ENCODE measurements around the gene BABAM2. TPM values are rescaled to one million over a fixed set of nuclear protein-coding genes. Genes with fewer than 3 reads are reported as not detected.

BABAM2 gene
- total and polyA plus RNA-seq, 4 donors: 9.9 to 17.0 (median 13.9) TPM

DNA sequence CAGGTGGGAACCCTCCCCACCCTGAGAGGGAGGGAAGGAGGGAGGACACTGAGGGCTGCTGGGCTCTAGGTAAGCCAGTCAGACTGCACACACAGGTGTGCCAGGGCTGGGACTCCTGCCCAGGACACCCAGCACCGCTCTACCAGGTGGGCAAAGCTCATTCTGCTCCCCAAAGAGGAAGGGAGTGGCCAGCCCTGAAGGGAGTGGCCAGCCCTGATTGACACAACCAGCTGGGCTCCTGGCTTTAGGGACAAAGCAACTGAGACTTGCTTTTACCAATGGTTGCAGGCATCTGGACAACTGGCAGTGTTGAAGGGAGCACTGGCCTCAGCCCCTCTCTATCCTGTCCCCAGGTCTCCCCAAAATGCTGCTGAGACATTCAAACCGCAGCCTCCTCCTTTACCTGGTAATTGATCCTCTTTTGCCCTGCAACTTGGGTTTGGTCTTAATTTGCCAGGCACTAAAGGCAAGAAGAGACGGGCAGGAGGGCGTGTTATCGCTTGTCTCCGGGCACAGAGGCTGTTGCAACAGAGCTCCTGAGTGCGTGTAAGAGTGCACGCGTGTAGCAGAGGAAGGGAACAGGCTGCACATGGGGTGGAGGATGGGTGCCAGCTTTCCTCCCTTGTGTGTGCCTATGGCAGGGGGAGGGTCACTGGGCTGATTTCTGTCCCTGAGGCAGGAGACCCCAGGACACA lies 487.6 kb downstream of the BABAM2 start:
- no peak for TF ChIP-seq FOXA2 (IDR thresholded peaks at IDR 0.05)
- TF ChIP-seq SP1 (IDR thresholded peaks at IDR 0.05): peak; percentile 33
- WGBS: 43% methylated on average over 9 of the region's 9 CpGs

DNA sequence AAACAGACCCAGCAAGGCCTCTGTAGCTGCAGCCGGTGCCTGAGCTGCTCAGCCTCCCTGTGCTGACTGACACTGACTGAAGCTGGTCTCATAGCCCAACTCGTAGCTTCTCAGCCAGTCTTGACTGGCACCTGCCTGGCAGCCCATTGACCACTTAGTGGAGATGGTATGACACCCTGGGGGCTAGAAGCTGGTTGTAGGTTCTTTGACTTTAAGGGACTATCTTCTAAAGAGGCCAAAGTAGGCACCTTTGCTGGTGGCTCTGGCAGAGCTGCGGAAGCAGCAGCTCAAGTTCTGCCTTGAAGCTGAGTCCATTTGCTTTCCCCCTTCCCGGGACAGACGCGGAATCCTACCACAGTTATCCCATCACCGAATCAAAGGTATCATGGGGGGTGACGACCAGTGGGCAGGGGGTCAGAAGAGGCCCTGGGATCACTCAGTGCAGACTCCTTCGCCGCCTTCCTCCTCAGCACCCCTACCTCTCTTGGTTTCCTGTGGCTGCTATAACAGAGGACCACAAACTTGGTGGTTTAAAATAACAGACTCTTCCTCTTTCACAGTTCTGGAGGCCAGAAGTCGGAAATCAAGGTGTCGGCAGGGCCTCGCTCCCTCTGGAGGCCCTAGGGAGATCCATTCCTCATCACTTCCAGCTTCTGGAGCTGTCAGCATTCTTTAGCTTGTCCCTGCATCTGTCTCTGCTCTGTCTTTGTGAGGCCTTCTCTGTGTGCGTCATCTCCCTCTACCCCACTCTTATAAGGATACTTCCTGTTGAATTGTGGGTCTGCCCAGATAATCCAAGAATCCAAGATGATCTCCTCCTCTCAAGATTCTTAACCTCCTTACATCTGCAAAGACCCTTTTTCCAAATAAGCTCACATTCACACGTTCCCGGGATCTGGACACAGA lies 488.4 kb downstream of the BABAM2 start:
- Histone ChIP-seq H3K27ac (ENCODE audit: low read depth in 1 of 2, low read length in 2 of 2) (peak overlapping the region in 1 of 2 donors; percentile 41), H3K36me3 (ENCODE audit: control insufficient read depth in 4 of 4, insufficient read depth in 3 of 4, low read depth in 1 of 4, low read length in 3 of 4) (no peaks in the 10 kb centered on the region), H3K9ac (ENCODE audit: low read depth in 1 of 2, low read length in 2 of 2) (no peak overlapping the region), H3K9me3 (ENCODE audit: control insufficient read depth in 4 of 4, low read length in 3 of 4) (no peaks in the 10 kb centered on the region), H3K27me3 (ENCODE audit: control insufficient read depth in 4 of 4, insufficient read depth in 4 of 4, low read length in 3 of 4) (no peaks in the 10 kb centered on the region), H3K4me1 (ENCODE audit: control insufficient read depth in 4 of 4, insufficient read depth in 4 of 4, low read length in 3 of 4) (peaks cover 5 to 21% (median 17%) of the 10 kb centered on the region in 4 donors), H3K4me3 (ENCODE audit: low read depth in 1 of 3, low read length in 3 of 3) (no peak overlapping the region)
- DNase-seq (ENCODE audit: low spot score): no peak
- WGBS: 84% methylated on average over 16 of the region's 16 CpGs
- no peak for TF ChIP-seq FOXA1 (IDR thresholded peaks at IDR 0.05)
- TF ChIP-seq, protein P1, sequence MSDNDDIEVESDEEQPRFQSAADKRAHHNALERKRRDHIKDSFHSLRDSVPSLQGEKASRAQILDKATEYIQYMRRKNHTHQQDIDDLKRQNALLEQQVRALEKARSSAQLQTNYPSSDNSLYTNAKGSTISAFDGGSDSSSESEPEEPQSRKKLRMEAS (IDR thresholded peaks at IDR 0.05): no peak
- no peak for TF ChIP-seq HNF4A (conservative IDR thresholded peaks at IDR 0.05)
- TF ChIP-seq ZBTB33 (IDR thresholded peaks at IDR 0.05): no peak
- no peak for TF ChIP-seq RXRA (IDR thresholded peaks at IDR 0.05)
- TF ChIP-seq FOXA2 (IDR thresholded peaks at IDR 0.05): no peak
- TF ChIP-seq, protein P2, sequence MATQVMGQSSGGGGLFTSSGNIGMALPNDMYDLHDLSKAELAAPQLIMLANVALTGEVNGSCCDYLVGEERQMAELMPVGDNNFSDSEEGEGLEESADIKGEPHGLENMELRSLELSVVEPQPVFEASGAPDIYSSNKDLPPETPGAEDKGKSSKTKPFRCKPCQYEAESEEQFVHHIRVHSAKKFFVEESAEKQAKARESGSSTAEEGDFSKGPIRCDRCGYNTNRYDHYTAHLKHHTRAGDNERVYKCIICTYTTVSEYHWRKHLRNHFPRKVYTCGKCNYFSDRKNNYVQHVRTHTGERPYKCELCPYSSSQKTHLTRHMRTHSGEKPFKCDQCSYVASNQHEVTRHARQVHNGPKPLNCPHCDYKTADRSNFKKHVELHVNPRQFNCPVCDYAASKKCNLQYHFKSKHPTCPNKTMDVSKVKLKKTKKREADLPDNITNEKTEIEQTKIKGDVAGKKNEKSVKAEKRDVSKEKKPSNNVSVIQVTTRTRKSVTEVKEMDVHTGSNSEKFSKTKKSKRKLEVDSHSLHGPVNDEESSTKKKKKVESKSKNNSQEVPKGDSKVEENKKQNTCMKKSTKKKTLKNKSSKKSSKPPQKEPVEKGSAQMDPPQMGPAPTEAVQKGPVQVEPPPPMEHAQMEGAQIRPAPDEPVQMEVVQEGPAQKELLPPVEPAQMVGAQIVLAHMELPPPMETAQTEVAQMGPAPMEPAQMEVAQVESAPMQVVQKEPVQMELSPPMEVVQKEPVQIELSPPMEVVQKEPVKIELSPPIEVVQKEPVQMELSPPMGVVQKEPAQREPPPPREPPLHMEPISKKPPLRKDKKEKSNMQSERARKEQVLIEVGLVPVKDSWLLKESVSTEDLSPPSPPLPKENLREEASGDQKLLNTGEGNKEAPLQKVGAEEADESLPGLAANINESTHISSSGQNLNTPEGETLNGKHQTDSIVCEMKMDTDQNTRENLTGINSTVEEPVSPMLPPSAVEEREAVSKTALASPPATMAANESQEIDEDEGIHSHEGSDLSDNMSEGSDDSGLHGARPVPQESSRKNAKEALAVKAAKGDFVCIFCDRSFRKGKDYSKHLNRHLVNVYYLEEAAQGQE (IDR thresholded peaks at IDR 0.05): no peak
- TF ChIP-seq YY1 (IDR thresholded peaks at IDR 0.05): no peak
- no peak for TF ChIP-seq SP1 (IDR thresholded peaks at IDR 0.05)
- TF ChIP-seq, protein P3, sequence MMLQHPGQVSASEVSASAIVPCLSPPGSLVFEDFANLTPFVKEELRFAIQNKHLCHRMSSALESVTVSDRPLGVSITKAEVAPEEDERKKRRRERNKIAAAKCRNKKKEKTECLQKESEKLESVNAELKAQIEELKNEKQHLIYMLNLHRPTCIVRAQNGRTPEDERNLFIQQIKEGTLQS (IDR thresholded peaks at IDR 0.05): no peak
- TF ChIP-seq GABPA (IDR thresholded peaks at IDR 0.05 in 1 of 2, conservative IDR thresholded peaks at IDR 0.05 in 1 of 2): no peak
- TF ChIP-seq JUND (IDR thresholded peaks at IDR 0.05): no peak

More for the DNA sequence above, 487.6 kb downstream of the BABAM2 start:
- Histone ChIP-seq H3K36me3 (ENCODE audit: control insufficient read depth in 4 of 4, insufficient read depth in 3 of 4, low read depth in 1 of 4, low read length in 3 of 4) (no peaks in the 10 kb centered on the region), H3K27ac (ENCODE audit: low read depth in 1 of 2, low read length in 2 of 2) (peak overlapping the region; percentile 7 to 41), H3K27me3 (ENCODE audit: control insufficient read depth in 4 of 4, insufficient read depth in 4 of 4, low read length in 3 of 4) (no peaks in the 10 kb centered on the region), H3K9ac (ENCODE audit: low read depth in 1 of 2, low read length in 2 of 2) (no peak overlapping the region), H3K4me3 (ENCODE audit: low read depth in 1 of 3, low read length in 3 of 3) (no peak overlapping the region), H3K9me3 (ENCODE audit: control insufficient read depth in 4 of 4, low read length in 3 of 4) (no peaks in the 10 kb centered on the region), H3K4me1 (ENCODE audit: control insufficient read depth in 4 of 4, insufficient read depth in 4 of 4, low read length in 3 of 4) (peaks cover 5 to 21% (median 17%) of the 10 kb centered on the region in 4 donors)
- no peak for DNase-seq (ENCODE audit: low spot score)

All from liver (tissue), 9 donors.